ENCODE results near the gene KRT81.
"Not testable (repeated sequence)": the region's sequence is repeated elsewhere in the genome, so short reads cannot be mapped to it uniquely, and the experiment has no call there.

Gene KRT81

GRCh38 chr12:52253391-52254179 is 37.7 kb downstream of the KRT81 start:
- no peak for TF ChIP-seq CTCF (IDR thresholded peaks at IDR 0.05; ENCODE audit: poor library complexity, severe bottlenecking)
- DNase-seq (ENCODE audit: low spot score) (peak; percentile 40), ATAC-seq (ENCODE audit: low read depth) (no peak)
- Histone ChIP-seq H3K4me3 (ENCODE audit: severe bottlenecking) (no peak overlapping the region), H3K36me3 (ENCODE audit: low read depth) (no peaks in the 10 kb centered on the region), H3K9me3 (ENCODE audit: severe bottlenecking) (no peaks in the 10 kb centered on the region), H3K4me1 (ENCODE audit: insufficient read depth, poor library complexity, severe bottlenecking) (no peaks in the 10 kb centered on the region), H3K27ac (ENCODE audit: poor library complexity, severe bottlenecking) (peak overlapping the region; percentile 99), H3K27me3 (ENCODE audit: insufficient read depth, poor library complexity, severe bottlenecking) (no peaks in the 10 kb centered on the region)

- H3K27ac ChIP-seq (ENCODE audit: poor library complexity, severe bottlenecking): peak overlapping the region; percentile 99
- TF ChIP-seq CTCF (IDR thresholded peaks at IDR 0.05; ENCODE audit: poor library complexity, severe bottlenecking): no peak
- ATAC-seq (ENCODE audit: low read depth): no peak
Observed at GRCh38 chr12:52252728-52253343, 38.5 kb downstream of the KRT81 start.

GRCh38 chr12:52252175-52252615 is 39.1 kb downstream of the KRT81 start:
- DNase-seq (ENCODE audit: low spot score); ATAC-seq (ENCODE audit: low read depth); H3K27me3 ChIP-seq (ENCODE audit: insufficient read depth, poor library complexity, severe bottlenecking); H3K4me1 ChIP-seq (ENCODE audit: insufficient read depth, poor library complexity, severe bottlenecking); H3K36me3 ChIP-seq (ENCODE audit: low read depth); H3K4me3 ChIP-seq (ENCODE audit: severe bottlenecking); H3K9me3 ChIP-seq (ENCODE audit: severe bottlenecking): not testable (repeated sequence)
- peak; percentile 57 for TF ChIP-seq CTCF (IDR thresholded peaks at IDR 0.05; ENCODE audit: poor library complexity, severe bottlenecking)
- H3K27ac ChIP-seq (ENCODE audit: poor library complexity, severe bottlenecking): peak overlapping the region; percentile 99

More at GRCh38 chr12:52252728-52253343, 38.5 kb downstream of the KRT81 start:
- H3K36me3 ChIP-seq (ENCODE audit: low read depth): peaks cover 3% of the 10 kb centered on the region; the same call in 1 of the 2 replicates
- H3K4me1 ChIP-seq (ENCODE audit: insufficient read depth, poor library complexity, severe bottlenecking): no peaks in the 10 kb centered on the region
- no peaks in the 10 kb centered on the region for H3K9me3 ChIP-seq (ENCODE audit: severe bottlenecking)
- H3K4me3 ChIP-seq (ENCODE audit: severe bottlenecking): no peak overlapping the region
- H3K27me3 ChIP-seq (ENCODE audit: insufficient read depth, poor library complexity, severe bottlenecking): no peaks in the 10 kb centered on the region
- peak; percentile 45 for DNase-seq (ENCODE audit: low spot score)

- ATAC-seq (ENCODE audit: low read depth) (no peak), DNase-seq (ENCODE audit: low spot score) (no peak)
- Histone ChIP-seq H3K9me3 (ENCODE audit: severe bottlenecking) (no peaks in the 10 kb centered on the region), H3K27ac (ENCODE audit: poor library complexity, severe bottlenecking) (peak overlapping the region; percentile 99), H3K27me3 (ENCODE audit: insufficient read depth, poor library complexity, severe bottlenecking) (no peaks in the 10 kb centered on the region), H3K4me3 (ENCODE audit: severe bottlenecking) (no peak overlapping the region), H3K4me1 (ENCODE audit: insufficient read depth, poor library complexity, severe bottlenecking) (no peaks in the 10 kb centered on the region), H3K36me3 (ENCODE audit: low read depth) (peaks cover 15% of the 10 kb centered on the region)
- no peak for TF ChIP-seq CTCF (IDR thresholded peaks at IDR 0.05; ENCODE audit: poor library complexity, severe bottlenecking)
Observed at GRCh38 chr12:52251367-52252051, 39.8 kb downstream of the KRT81 start.

All from RWPE2 (cell line).